LNCAP (cell line): Measurements from ENCODE around the gene FGFRL1.

Experiments used
- CTCF ChIP-seq: fragments of 450-650 bp; IDR thresholded peaks from 2 replicates; pipeline ENCODE4 v1.5.1; 2017; ENCODE audit warnings: mild to moderate bottlenecking

Gene FGFRL1

GRCh38 chr4:1055721-1056590 is 44.5 kb downstream of the FGFRL1 start:
- no peak for TF ChIP-seq CTCF

- no peak for TF ChIP-seq CTCF
These were observed 45.4 kb downstream of the FGFRL1 start for GRCh38 chr4:1056671-1057402.

GRCh38 chr4:1057403-1057745 is 45.9 kb downstream of the FGFRL1 start:
- no peak for TF ChIP-seq CTCF

GRCh38 chr4:1058198-1058996 is 47.0 kb downstream of the FGFRL1 start:
- TF ChIP-seq CTCF: no peak

- TF ChIP-seq CTCF: no peak
These were observed 47.7 kb downstream of the FGFRL1 start for GRCh38 chr4:1058997-1059665.

- TF ChIP-seq CTCF: no peak
These were observed 48.7 kb downstream of the FGFRL1 start for GRCh38 chr4:1060121-1060520.

GRCh38 chr4:1060621-1061020 is 49.2 kb downstream of the FGFRL1 start:
- TF ChIP-seq CTCF: no peak
